GM23248 (cell line): ENCODE results near the gene OR9A2.

Source experiments
- EZH2 ChIP-seq: fragments of 200-600 bp; sonication (generic); IDR thresholded peaks from 2 replicates; pipeline ENCODE4 v1.6.1; 2018; ENCODE audit warnings: antibody characterized with exemption, mild to moderate bottlenecking; ENCODE audit not compliant: insufficient read depth, poor library complexity, severe bottlenecking
- EZH2phosphoT487 ChIP-seq: fragments of 200-600 bp; sonication (generic); IDR thresholded peaks from 2 replicates; pipeline ENCODE4 v1.6.1; 2018; ENCODE audit warnings: antibody characterized with exemption, moderate library complexity, mild to moderate bottlenecking, low read depth; ENCODE audit not compliant: insufficient read depth

GRCh38 chr7:143002898-143003297 lies 24.0 kb downstream of the OR9A2 start:
- TF ChIP-seq EZH2: no peak
- TF ChIP-seq EZH2phosphoT487: no peak
